A549 (cell line): ENCODE data around the gene MAJIN. TPM values are rescaled to one million over a fixed set of nuclear protein-coding genes. Genes with fewer than 3 reads are reported as not detected.
"Not testable (repeated sequence)": the region's sequence is repeated elsewhere in the genome, so short reads cannot be mapped to it uniquely, and the experiment has no call there.

Experiments used
- ATAC-seq, 2 experiments: fragments of 200-7000 bp in 1 of 2; fragments of >200 bp in 1 of 2; cut with Nextera tagmentation in 1 of 2; cut with Tn5 transposase in 1 of 2; 3 replicates each; pipeline versions ENCODE4 v1.8.0 to v1.9.1; 2018 to 2020; ENCODE audit warnings: mild to moderate bottlenecking in 1 of 2, moderate library complexity in 1 of 2
- CTCF ChIA-PET: fragments of 300-600 bp; sonication (Branson Sonifier 250); formaldehyde crosslinking; extraction: SDS; loops from one replicate; lab custom pipeline; 2021; ENCODE audit warnings: antibody characterized with exemption, inconsistent platforms; lab: Yijun Ruan, JAX
- POLR2A ChIA-PET: fragments of 350-600 bp; formaldehyde crosslinking; extraction: SDS; loops from one replicate; lab custom pipeline; 2021; ENCODE audit warnings: antibody characterized with exemption, inconsistent platforms; lab: Yijun Ruan, JAX
- DNase-seq, 2 experiments: peaks; one replicate each; pipeline versions ENCODE4 v3.0.0 to v3.0.0-alpha.2; 2011 to 2016; ENCODE audit warnings: low read depth in 1 of 2, low spot score in 1 of 2
- FAIRE-seq: peaks from 2 replicates; lab custom pipeline; 2011; peaks lifted over from hg19 to GRCh38; lab: Jason Lieb, UNC
- H3K27ac ChIP-seq, 2 experiments: fragments of >200 bp; sonication (Bioruptor Twin); formaldehyde crosslinking; 3 replicates each; pipeline ENCODE4 v1.5.1; 2016 to 2017
- H3K4me1 ChIP-seq: fragments of >200 bp; sonication (Bioruptor Twin); formaldehyde crosslinking; 3 replicates; pipeline ENCODE4 v1.6.1; 2016
- H3K4me2 ChIP-seq: fragments of >200 bp; sonication (Bioruptor Twin); formaldehyde crosslinking; 3 replicates; pipeline ENCODE4 v1.6.1; 2016
- H3K4me3 ChIP-seq: fragments of >200 bp; sonication (Bioruptor Twin); formaldehyde crosslinking; 3 replicates; pipeline ENCODE4 v1.5.1; 2016
- H3K9me3 ChIP-seq: fragments of >200 bp; sonication (Bioruptor Twin); formaldehyde crosslinking; 3 replicates; pipeline ENCODE4 v1.6.1; 2016
- BCL3 ChIP-seq: fragments of >200 bp; sonication (Bioruptor Twin); formaldehyde crosslinking; IDR thresholded peaks from 3 replicates; pipeline ENCODE4 v1.6.1; 2016
- CBX2 ChIP-seq: fragments of 200-600 bp; sonication (generic); IDR thresholded peaks from 2 replicates; pipeline ENCODE4 v1.6.1; 2016; ENCODE audit warnings: low read depth, mild to moderate bottlenecking, borderline replicate concordance
- EHF ChIP-seq: fragments of 250-450 bp; sonication (Bioruptor Pico); IDR thresholded peaks from 2 replicates; pipeline ENCODE4 v1.5.0; 2020; ENCODE audit warnings: mild to moderate bottlenecking
- EP300 ChIP-seq, 2 experiments: fragments of >200 bp; sonication (Bioruptor Twin); formaldehyde crosslinking; IDR thresholded peaks; 2 replicates in 1 of 2; 3 replicates in 1 of 2; pipeline ENCODE4 v1.6.1; 2016 to 2017
- FOXS1 ChIP-seq: fragments of 250-450 bp; sonication (Bioruptor Pico); IDR thresholded peaks from 2 replicates; pipeline ENCODE4 v1.5.0; 2020; ENCODE audit warnings: mild to moderate bottlenecking, moderate library complexity
- GATA3 ChIP-seq: IDR thresholded peaks from 2 replicates; pipeline ENCODE4 v1.6.1; 2012; ENCODE audit warnings: borderline replicate concordance
- HDAC2 ChIP-seq: fragments of 200-600 bp; sonication (generic); IDR thresholded peaks from 2 replicates; pipeline ENCODE4 v1.6.1; 2016
- HOXB5 ChIP-seq: fragments of 250-450 bp; sonication (Bioruptor Pico); IDR thresholded peaks from 2 replicates; pipeline ENCODE4 v1.5.0; 2020; ENCODE audit warnings: mild to moderate bottlenecking, moderate library complexity
- MAX ChIP-seq: IDR thresholded peaks from 2 replicates; pipeline ENCODE4 v1.6.1; 2012
- MYC ChIP-seq: IDR thresholded peaks from 2 replicates; pipeline ENCODE4 v1.6.1; 2012; ENCODE audit warnings: mild to moderate bottlenecking, inconsistent platforms, low read length, improper control_type of control experiment, borderline replicate concordance
- NPAS2 ChIP-seq: fragments of 250-450 bp; sonication (Bioruptor Pico); IDR thresholded peaks from 2 replicates; pipeline ENCODE4 v1.8.0; 2022; ENCODE audit warnings: mild to moderate bottlenecking, moderate library complexity, borderline replicate concordance
- PHF8 ChIP-seq: fragments of 200-600 bp; sonication (generic); IDR thresholded peaks from 2 replicates; pipeline ENCODE4 v1.6.1; 2016; ENCODE audit warnings: low read depth, mild to moderate bottlenecking, antibody characterized with exemption, moderate library complexity, borderline replicate concordance
- RAD21 ChIP-seq, 2 experiments: fragments of >200 bp in 1 of 2; sonication (Bioruptor Twin) in 1 of 2; formaldehyde crosslinking in 1 of 2; IDR thresholded peaks in 1 of 2; conservative IDR thresholded peaks in 1 of 2; 2 replicates in 1 of 2; 3 replicates in 1 of 2; pipeline ENCODE4 v1.6.1; 2012 to 2018; ENCODE audit warnings: inconsistent platforms in 1 of 2
- RFX5 ChIP-seq: fragments of 450-650 bp; IDR thresholded peaks from 2 replicates; pipeline ENCODE4 v1.7.1; 2014; ENCODE audit warnings: antibody characterized with exemption, mild to moderate bottlenecking, moderate library complexity
- ZFP36 ChIP-seq: fragments of 450-650 bp; IDR thresholded peaks from 2 replicates; pipeline ENCODE4 v1.6.1; 2014; ENCODE audit warnings: borderline replicate concordance; ENCODE audit not compliant: partially characterized antibody
- ZSCAN20 ChIP-seq: fragments of 250-450 bp; sonication (Bioruptor Pico); IDR thresholded peaks from 2 replicates; pipeline ENCODE4 v1.8.0; 2022; ENCODE audit warnings: mild to moderate bottlenecking, moderate library complexity
- WGBS: methylation state at CpG from one replicate; pipeline ENCODE4 v1.1.6; 2017; ENCODE audit errors: missing lambda C conversion rate; 5-methylcytosine and 5-hydroxymethylcytosine counted together
- polyA plus RNA-seq, 4 experiments: library from polyadenylated mRNA; depleted of rRNA in 3 of 4; stranded (reverse); fragments of >200 nt; fragmentation: RNase III in 1 of 4; extraction: RNeasy Plus Mini Kit Qiagen cat#74134 plus additional on column Dnase treatment in 1 of 4; gene quantifications; 2 replicates in 3 of 4; 3 replicates in 1 of 4; pipeline ENCODE4 v1.2.3, GENCODE V29; 2011 to 2017
- TF ChIP-seq, protein P1 (sequence below): fragments of 150-350 bp; IDR thresholded peaks from 2 replicates; pipeline ENCODE4 v1.6.1; 2014; ENCODE audit warnings: low read depth, mild to moderate bottlenecking, low read length
- TF ChIP-seq, protein P2 (sequence below): IDR thresholded peaks from 2 replicates; pipeline ENCODE4 v1.6.1; 2012; ENCODE audit warnings: low read depth, borderline replicate concordance
- TF ChIP-seq, protein P3 (sequence below): IDR thresholded peaks from 2 replicates; pipeline ENCODE4 v1.6.1; 2012
- TF ChIP-seq, protein P4 (sequence below): fragments of >200 bp; sonication (Bioruptor Twin); formaldehyde crosslinking; IDR thresholded peaks from 2 replicates; pipeline ENCODE4 v1.6.1; 2016

MAJIN gene
- polyA plus RNA-seq, 2 of the 4 experiments (the other 2 are of a cell fraction): 0.12 TPM; not detected in 1

GRCh38 chr11:64987998-64988854 is 16.3 kb upstream of the MAJIN start:
- ChIA-PET POLR2A (no interaction called here), CTCF (interaction anchor here (0.9 to 1.7 kb wide), 6 partner anchors 8 to 142 kb away, joined by 3 to 8 read pairs (median 4); partner anchors contain the start of genes ARL2, BATF2 and GPHA2)
- ATAC-seq (no peak), DNase-seq (no peak), FAIRE-seq (no peak)
- WGBS: 80% methylated on average over 6 of the region's 6 CpGs
- H3K4me1 ChIP-seq: no peaks in the 10 kb centered on the region
- H3K4me2 ChIP-seq: no peak overlapping the region
- no peaks in the 10 kb centered on the region for H3K9me3 ChIP-seq
- TF ChIP-seq NPAS2 (no peak), CBX2 (no peak), BCL3 (no peak), MAX (no peak), ZFP36 (no peak), HDAC2 (no peak), MYC (no peak), ZSCAN20 (no peak)
- TF ChIP-seq, protein P1, sequence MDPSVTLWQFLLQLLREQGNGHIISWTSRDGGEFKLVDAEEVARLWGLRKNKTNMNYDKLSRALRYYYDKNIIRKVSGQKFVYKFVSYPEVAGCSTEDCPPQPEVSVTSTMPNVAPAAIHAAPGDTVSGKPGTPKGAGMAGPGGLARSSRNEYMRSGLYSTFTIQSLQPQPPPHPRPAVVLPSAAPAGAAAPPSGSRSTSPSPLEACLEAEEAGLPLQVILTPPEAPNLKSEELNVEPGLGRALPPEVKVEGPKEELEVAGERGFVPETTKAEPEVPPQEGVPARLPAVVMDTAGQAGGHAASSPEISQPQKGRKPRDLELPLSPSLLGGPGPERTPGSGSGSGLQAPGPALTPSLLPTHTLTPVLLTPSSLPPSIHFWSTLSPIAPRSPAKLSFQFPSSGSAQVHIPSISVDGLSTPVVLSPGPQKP: no peak
- TF ChIP-seq, protein P2, sequence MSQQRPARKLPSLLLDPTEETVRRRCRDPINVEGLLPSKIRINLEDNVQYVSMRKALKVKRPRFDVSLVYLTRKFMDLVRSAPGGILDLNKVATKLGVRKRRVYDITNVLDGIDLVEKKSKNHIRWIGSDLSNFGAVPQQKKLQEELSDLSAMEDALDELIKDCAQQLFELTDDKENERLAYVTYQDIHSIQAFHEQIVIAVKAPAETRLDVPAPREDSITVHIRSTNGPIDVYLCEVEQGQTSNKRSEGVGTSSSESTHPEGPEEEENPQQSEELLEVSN: no peak
- TF ChIP-seq, protein P3, sequence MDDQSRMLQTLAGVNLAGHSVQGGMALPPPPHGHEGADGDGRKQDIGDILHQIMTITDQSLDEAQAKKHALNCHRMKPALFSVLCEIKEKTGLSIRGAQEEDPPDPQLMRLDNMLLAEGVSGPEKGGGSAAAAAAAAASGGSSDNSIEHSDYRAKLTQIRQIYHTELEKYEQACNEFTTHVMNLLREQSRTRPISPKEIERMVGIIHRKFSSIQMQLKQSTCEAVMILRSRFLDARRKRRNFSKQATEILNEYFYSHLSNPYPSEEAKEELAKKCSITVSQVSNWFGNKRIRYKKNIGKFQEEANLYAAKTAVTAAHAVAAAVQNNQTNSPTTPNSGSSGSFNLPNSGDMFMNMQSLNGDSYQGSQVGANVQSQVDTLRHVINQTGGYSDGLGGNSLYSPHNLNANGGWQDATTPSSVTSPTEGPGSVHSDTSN: no peak
- TF ChIP-seq, all 56 proteins: peak for 0
- Histone ChIP-seq H3K27ac (no peak overlapping the region), H3K4me3 (no peak overlapping the region)

DNA sequence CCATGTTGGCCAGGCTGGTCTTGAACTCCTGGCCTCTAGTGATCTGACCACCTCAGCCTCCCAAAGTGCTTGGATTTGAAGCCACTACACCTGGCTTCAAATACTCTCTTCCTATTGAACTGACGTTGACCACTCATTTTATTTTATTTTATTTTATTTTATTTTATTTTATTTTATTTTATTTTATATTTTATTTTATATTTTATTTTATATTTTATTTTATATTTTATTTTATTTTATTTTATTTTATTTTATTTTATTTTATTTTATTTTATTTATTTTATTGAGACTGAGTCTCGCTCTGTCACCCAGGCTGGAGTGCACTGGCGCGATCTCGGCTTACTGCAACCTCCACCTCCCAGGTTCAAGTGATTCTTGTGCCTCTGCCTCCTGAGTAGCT is 11.4 kb upstream of the MAJIN start:
- H3K27ac ChIP-seq, H3K4me3 ChIP-seq, DNase-seq, FAIRE-seq, H3K9me3 ChIP-seq, ATAC-seq, H3K4me1 ChIP-seq, POLR2A ChIA-PET, H3K4me2 ChIP-seq: not testable (repeated sequence)
- CTCF ChIA-PET: interaction anchor here (0.8 to 1.4 kb wide), 3 partner anchors 10 to 31 kb away, joined by 3 to 5 read pairs (median 3); partner anchors contain the start of gene ARL2
- WGBS: 73% methylated on average over 5 of the region's 5 CpGs

GRCh38 chr11:64976651-64977050 is 4.7 kb upstream of the MAJIN start:
- ATAC-seq (no peak), DNase-seq (no peak), FAIRE-seq (no peak)
- 45% methylated on average over 2 of the region's 2 CpGs for WGBS
- H3K4me2 ChIP-seq: no peak overlapping the region
- H3K27ac ChIP-seq: no peak overlapping the region
- H3K9me3 ChIP-seq: no peaks in the 10 kb centered on the region
- CTCF ChIA-PET: interaction anchor here (0.6 to 3.7 kb wide), 5 partner anchors 20 to 707 kb away, joined by 3 to 15 read pairs (median 5); partner anchors contain the start of gene BATF2
- TF ChIP-seq FOXS1 (CRISPR knock-in tag): no peak
- no peak for TF ChIP-seq GATA3
- TF ChIP-seq RFX5: no peak
- TF ChIP-seq RAD21 (conservative IDR thresholded peaks at IDR 0.05 in 1 of 2, IDR thresholded peaks at IDR 0.05 in 1 of 2): no peak
- TF ChIP-seq EHF: no peak
- TF ChIP-seq EP300 (IDR thresholded peaks at IDR 0.05): no peak
- TF ChIP-seq PHF8: no peak
- TF ChIP-seq HOXB5 (CRISPR knock-in tag): no peak
- TF ChIP-seq, protein P4, sequence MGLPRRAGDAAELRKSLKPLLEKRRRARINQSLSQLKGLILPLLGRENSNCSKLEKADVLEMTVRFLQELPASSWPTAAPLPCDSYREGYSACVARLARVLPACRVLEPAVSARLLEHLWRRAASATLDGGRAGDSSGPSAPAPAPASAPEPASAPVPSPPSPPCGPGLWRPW: no peak
- TF ChIP-seq, all 56 proteins: peak for 0
- Histone ChIP-seq H3K4me3 (no peak overlapping the region), H3K4me1 (no peaks in the 10 kb centered on the region)
- POLR2A ChIA-PET: no interaction called here
